Activated naive CD4-positive, alpha-beta T cell treated with anti-CD3 and anti-CD28 coated beads for 36 hours (primary cell): ENCODE data around the gene SRRM4. TPM values are rescaled to one million over a fixed set of nuclear protein-coding genes. Genes with fewer than 3 reads are reported as not detected.
"Not testable (repeated sequence)": the region's sequence is repeated elsewhere in the genome, so short reads cannot be mapped to it uniquely, and the experiment has no call there.

Source experiments
- CTCF ChIA-PET: fragments of 350-600 bp; sonication (Branson Sonifier 250); formaldehyde crosslinking; loops from one replicate; lab custom pipeline; 2021; ENCODE audit warnings: antibody characterized with exemption; lab: Charles Lee
- DNase-seq: peaks from one replicate; pipeline ENCODE4 v3.0.0-alpha.2; 2020
- H3K27ac Mint-ChIP-seq: one replicate; pipeline ENCODE4 v1.8.0; 2021; ENCODE audit warnings: mild to moderate bottlenecking, mixed read lengths
- H3K27me3 Mint-ChIP-seq: one replicate; pipeline ENCODE4 v1.8.0; 2021; ENCODE audit warnings: low read depth, mixed read lengths
- H3K36me3 Mint-ChIP-seq: one replicate; pipeline ENCODE4 v1.8.0; 2021; ENCODE audit warnings: low read depth, mixed read lengths
- H3K4me1 Mint-ChIP-seq: one replicate; pipeline ENCODE4 v1.8.0; 2021; ENCODE audit warnings: low read depth, mixed read lengths
- H3K4me3 Mint-ChIP-seq: one replicate; pipeline ENCODE4 v1.8.0; 2021; ENCODE audit warnings: mild to moderate bottlenecking, moderate library complexity, mixed read lengths
- H3K9me3 Mint-ChIP-seq: one replicate; pipeline ENCODE4 v1.8.0; 2021; ENCODE audit warnings: mixed read lengths
- intact Hi-C: fragments of 100-400 bp; cut with micrococcal nuclease; formaldehyde crosslinking; loops from one replicate; pipeline ENCODE4 v1.15.1; 2023
- total RNA-seq, 2 experiments: library from RNA; stranded (reverse); gene quantifications; one replicate each; pipeline ENCODE4 v1.2.3, GENCODE V29; 2021

Gene SRRM4
- total RNA-seq, 2 experiments from 2014 or later, result not detected

DNA sequence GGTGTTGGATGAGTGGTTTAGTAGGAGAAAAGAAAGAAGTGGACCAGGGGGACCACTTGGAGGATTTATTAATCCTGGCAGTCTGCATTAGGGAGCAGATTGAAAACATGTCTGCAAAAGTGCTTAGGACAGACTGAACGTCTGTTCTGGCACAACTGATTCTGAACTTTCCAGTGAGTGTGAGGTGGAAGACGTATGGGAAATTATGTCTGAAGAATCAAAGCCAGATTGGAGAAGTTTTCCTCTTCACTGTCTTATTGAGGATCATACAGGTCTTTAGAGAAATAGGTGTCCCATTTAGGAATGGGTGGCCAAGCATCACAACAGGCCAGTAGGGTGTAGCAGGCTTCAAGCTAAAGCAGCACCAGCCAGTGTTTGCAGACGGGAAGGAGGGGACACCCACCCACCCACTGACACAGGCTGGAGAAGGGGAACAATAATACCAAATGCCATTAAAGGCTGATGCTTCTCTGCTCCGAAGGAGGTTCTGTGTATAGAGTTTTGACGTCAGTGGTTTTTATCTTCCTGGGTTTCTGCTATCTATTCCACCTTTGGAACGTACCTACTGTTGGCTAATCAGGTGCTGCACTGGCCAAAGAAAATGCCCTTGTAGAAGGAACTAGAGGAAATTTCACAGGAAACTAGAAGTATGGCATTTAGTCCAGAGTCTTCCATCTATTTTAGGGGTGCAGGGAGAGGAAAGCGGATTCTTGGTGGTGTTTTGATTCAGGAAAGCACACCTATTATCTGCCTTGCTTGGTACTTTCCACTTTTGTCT lies 1.8 kb downstream of the SRRM4 start:
- peaks cover 4% of the 10 kb centered on the region for H3K9me3 Mint-ChIP-seq
- CTCF ChIA-PET, result no interaction called here
- no peak overlapping the region for H3K27ac Mint-ChIP-seq
- intact Hi-C loops, result no loop called here
- H3K4me3 Mint-ChIP-seq, result no peak overlapping the region
- peaks cover 40% of the 10 kb centered on the region for H3K27me3 Mint-ChIP-seq
- no peak for DNase-seq
- no peaks in the 10 kb centered on the region for H3K36me3 Mint-ChIP-seq
- no peaks in the 10 kb centered on the region for H3K4me1 Mint-ChIP-seq

DNA sequence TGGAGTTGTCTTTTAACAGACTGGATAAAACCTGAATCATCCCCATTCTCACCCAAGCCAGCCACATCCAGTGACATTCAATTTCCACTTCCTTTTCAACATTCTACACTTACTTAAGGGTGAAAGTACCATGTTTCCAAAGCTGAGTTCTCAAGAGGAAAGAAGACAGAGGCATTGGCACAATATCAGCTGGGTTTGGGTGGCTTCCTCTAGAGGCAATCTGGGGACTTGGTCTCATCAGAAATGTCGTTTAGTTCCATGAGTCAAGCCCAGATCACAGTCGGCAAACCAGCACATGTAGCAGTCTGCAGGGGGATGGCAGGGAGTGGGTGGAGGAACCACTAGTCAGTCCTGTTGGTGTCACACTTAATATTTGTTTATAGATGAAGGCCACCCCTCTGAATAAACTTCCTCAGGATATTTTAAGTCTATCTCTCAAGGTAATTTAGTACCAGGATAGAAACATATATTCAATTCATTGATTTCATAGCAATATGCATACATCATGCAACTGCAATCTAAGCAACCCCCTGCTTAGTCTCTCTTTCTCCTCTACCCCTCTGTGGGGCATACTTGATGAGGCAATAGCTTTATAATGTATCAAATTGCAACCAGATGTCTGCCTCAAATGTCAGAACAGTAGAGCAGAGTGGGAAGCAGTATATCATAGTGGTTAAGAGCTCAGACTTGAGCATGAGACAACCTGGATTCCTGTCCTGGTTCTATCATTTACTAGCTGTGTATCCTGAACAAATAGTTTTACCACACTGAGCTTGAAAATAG lies 3.0 kb downstream of the SRRM4 start:
- H3K27me3 Mint-ChIP-seq, result peaks cover 32% of the 10 kb centered on the region

GRCh38 chr12:118986050-118986449 lies 4.7 kb downstream of the SRRM4 start:
- Mint-ChIP-seq H3K4me3 (no peak overlapping the region), H3K27me3 (peaks cover 21% of the 10 kb centered on the region), H3K9me3 (no peaks in the 10 kb centered on the region), H3K36me3 (no peaks in the 10 kb centered on the region), H3K4me1 (no peaks in the 10 kb centered on the region), H3K27ac (no peak overlapping the region)
- DNase-seq, result no peak
- intact Hi-C loops, result no loop called here
- CTCF ChIA-PET, result no interaction called here

More for the DNA sequence above, 3.0 kb downstream of the SRRM4 start:
- CTCF ChIA-PET, result no interaction called here
- Mint-ChIP-seq H3K27ac (no peak overlapping the region), H3K36me3 (no peaks in the 10 kb centered on the region), H3K4me1 (no peaks in the 10 kb centered on the region), H3K9me3 (no peaks in the 10 kb centered on the region), H3K4me3 (no peak overlapping the region)
- intact Hi-C loops, result no loop called here
- DNase-seq, result no peak

- CTCF ChIA-PET, result no interaction called here
- H3K4me3 Mint-ChIP-seq, result no peak overlapping the region
- DNase-seq, result no peak
- no peaks in the 10 kb centered on the region for H3K36me3 Mint-ChIP-seq
- intact Hi-C loops, result no loop called here
- no peaks in the 10 kb centered on the region for H3K27me3 Mint-ChIP-seq
- H3K9me3 Mint-ChIP-seq, result no peaks in the 10 kb centered on the region
- H3K27ac Mint-ChIP-seq, result no peak overlapping the region
- no peaks in the 10 kb centered on the region for H3K4me1 Mint-ChIP-seq
Observed at GRCh38 chr12:118999107-118999506, 17.8 kb downstream of the SRRM4 start.

DNA sequence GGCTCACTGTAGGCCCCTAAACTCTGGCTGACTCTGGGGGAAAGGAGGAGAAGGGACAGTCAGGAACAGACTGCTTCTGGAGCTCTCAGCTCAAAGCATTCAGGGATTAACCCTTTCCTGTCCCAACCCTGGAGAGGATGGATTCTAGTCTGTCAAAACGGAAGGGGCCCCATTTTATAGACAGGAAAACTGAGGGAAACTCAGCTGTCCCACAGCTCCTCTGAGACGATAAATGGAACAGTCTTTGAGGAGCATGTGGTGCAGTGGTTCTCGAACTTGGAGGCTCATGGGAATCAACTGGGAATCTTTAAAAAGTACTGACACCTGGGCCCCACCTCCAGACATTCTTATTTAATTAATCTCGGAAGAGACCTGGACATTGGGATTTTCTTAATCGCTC lies 23.7 kb downstream of the SRRM4 start:
- intact Hi-C loops, result no loop called here
- CTCF ChIA-PET, result interaction anchor here (1.3 kb wide), 1 partner anchor 31 kb away, joined by 4 read pairs; no protein-coding TSS in a partner anchor
- no peaks in the 10 kb centered on the region for H3K9me3 Mint-ChIP-seq
- no peaks in the 10 kb centered on the region for H3K36me3 Mint-ChIP-seq
- H3K4me3 Mint-ChIP-seq, result no peak overlapping the region
- no peak for DNase-seq
- no peak overlapping the region for H3K27ac Mint-ChIP-seq
- H3K27me3 Mint-ChIP-seq, result peaks cover 13% of the 10 kb centered on the region
- H3K4me1 Mint-ChIP-seq, result no peaks in the 10 kb centered on the region

DNA sequence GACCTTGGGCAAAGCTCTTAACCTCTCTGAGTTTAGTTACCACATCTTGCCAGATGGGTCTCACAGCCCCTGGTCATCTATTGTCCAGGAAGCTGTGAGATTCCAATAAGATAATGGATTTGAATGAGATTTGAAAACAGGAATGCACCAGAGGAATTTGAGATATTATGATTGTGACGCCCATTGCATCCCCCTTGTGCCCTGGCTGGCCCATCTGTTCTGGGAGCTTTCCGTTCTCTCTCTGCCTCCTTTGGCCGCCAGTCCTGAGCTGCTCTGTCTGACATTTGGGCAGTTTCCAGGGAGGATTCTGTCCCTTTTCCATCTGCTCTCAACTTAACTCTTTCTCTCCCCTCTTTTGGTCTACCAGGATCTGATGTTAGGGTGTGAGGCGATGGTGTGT lies 24.6 kb downstream of the SRRM4 start:
- no peak for DNase-seq

GRCh38 chr12:119006746-119007145 lies 25.4 kb downstream of the SRRM4 start:
- H3K36me3 Mint-ChIP-seq, result no peaks in the 10 kb centered on the region
- no peak for DNase-seq
- no peaks in the 10 kb centered on the region for H3K4me1 Mint-ChIP-seq
- no peak overlapping the region for H3K4me3 Mint-ChIP-seq
- H3K27ac Mint-ChIP-seq, result no peak overlapping the region
- H3K9me3 Mint-ChIP-seq, result no peaks in the 10 kb centered on the region
- CTCF ChIA-PET, result no interaction called here
- peaks cover 13% of the 10 kb centered on the region for H3K27me3 Mint-ChIP-seq
- intact Hi-C loops, result no loop called here

More for the DNA sequence above, 24.6 kb downstream of the SRRM4 start:
- intact Hi-C loops, result no loop called here
- no peaks in the 10 kb centered on the region for H3K4me1 Mint-ChIP-seq
- H3K9me3 Mint-ChIP-seq, result no peaks in the 10 kb centered on the region
- no peaks in the 10 kb centered on the region for H3K36me3 Mint-ChIP-seq
- CTCF ChIA-PET, result no interaction called here
- no peak overlapping the region for H3K4me3 Mint-ChIP-seq
- peaks cover 13% of the 10 kb centered on the region for H3K27me3 Mint-ChIP-seq
- H3K27ac Mint-ChIP-seq, result no peak overlapping the region

DNA sequence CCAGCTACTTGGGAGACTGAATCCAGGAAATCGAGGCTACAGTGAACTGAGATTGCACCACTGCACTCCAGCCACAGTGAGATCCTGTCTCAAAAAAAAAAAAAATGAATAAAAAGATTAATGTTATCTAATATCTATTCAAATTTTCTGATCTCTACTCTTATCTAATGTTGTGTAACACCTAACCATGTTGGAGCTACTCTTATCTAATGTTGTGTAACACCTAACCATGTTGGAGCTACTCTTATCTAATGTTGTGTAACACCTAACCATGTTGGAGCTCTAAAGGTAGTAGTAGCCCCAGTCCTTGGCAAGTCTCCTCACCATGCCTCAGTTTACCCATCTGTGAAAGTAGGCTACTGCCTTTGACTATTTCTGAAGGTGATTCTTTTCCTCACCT lies 26.9 kb downstream of the SRRM4 start:
- H3K36me3 Mint-ChIP-seq, H3K4me1 Mint-ChIP-seq, intact Hi-C loops, H3K9me3 Mint-ChIP-seq, H3K27ac Mint-ChIP-seq, DNase-seq, H3K4me3 Mint-ChIP-seq, CTCF ChIA-PET: not testable (repeated sequence)
- peaks cover 13% of the 10 kb centered on the region for H3K27me3 Mint-ChIP-seq

DNA sequence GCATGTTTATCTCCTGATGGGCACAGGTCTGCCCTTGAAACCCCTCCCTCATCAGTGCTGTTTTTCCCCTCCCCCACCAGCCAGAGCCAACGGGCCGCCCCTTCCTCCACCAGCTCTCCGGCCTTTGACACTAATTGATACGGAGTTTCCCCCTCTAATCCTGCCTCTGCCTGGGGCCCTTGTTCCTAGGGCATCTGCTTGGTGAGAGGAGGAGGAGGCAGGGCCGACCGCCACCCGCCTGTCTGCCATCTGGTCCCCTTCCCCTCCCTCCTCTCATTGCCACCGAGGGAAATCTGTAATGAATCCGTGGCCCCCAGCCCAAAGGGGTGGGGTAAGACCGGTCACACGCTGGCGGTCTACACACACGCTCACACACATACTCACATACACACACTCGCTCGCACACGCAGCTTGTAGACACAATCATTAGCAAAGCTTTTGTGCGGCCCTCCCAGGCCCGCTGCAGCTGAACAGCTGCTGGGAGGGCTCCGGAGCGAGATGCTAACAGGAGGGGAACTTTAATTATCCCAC lies 27.4 kb downstream of the SRRM4 start:
- Mint-ChIP-seq H3K36me3 (no peaks in the 10 kb centered on the region), H3K4me3 (no peak overlapping the region), H3K9me3 (no peaks in the 10 kb centered on the region), H3K4me1 (no peaks in the 10 kb centered on the region), H3K27me3 (peaks cover 13% of the 10 kb centered on the region), H3K27ac (no peak overlapping the region)
- DNase-seq, result no peak
- CTCF ChIA-PET, result no interaction called here
- intact Hi-C loops, result no loop called here

GRCh38 chr12:119011231-119011630 lies 29.9 kb downstream of the SRRM4 start:
- Mint-ChIP-seq H3K4me1 (no peaks in the 10 kb centered on the region), H3K9me3 (no peaks in the 10 kb centered on the region), H3K36me3 (no peaks in the 10 kb centered on the region), H3K27me3 (peaks cover 7% of the 10 kb centered on the region), H3K27ac (no peak overlapping the region), H3K4me3 (no peak overlapping the region)
- CTCF ChIA-PET, result no interaction called here
- no peak for DNase-seq
- intact Hi-C loops, result no loop called here

DNA sequence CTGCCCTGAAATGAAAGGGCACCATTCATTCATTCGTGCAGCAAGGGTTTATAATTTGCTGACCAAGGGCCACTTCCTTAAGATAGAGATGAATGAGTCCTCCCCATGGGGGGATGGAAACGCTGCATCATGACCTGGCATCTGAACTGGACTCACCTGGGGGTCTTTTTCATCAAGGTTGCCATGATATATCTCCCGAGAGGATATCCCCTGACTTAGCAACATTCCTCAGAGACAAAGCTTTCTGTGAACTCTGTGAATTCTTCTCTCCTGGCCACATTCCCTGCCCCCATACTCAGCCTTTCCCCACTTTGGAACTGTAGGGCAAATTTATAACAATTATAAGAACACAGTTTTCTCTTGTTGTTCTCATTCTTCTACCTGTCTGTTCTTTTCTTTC lies 30.8 kb downstream of the SRRM4 start:
- no peaks in the 10 kb centered on the region for H3K36me3 Mint-ChIP-seq
- H3K27me3 Mint-ChIP-seq, result peaks cover 7% of the 10 kb centered on the region
- CTCF ChIA-PET, result no interaction called here
- intact Hi-C loops, result no loop called here
- no peaks in the 10 kb centered on the region for H3K4me1 Mint-ChIP-seq
- DNase-seq, result no peak
- H3K4me3 Mint-ChIP-seq, result no peak overlapping the region
- H3K9me3 Mint-ChIP-seq, result peaks cover under 1% of the 10 kb centered on the region
- H3K27ac Mint-ChIP-seq, result no peak overlapping the region

GRCh38 chr12:119013023-119013422 lies 31.7 kb downstream of the SRRM4 start:
- Mint-ChIP-seq H3K4me3 (no peak overlapping the region), H3K36me3 (no peaks in the 10 kb centered on the region), H3K27me3 (peaks cover 7% of the 10 kb centered on the region), H3K9me3 (peaks cover 3% of the 10 kb centered on the region), H3K27ac (no peak overlapping the region), H3K4me1 (no peaks in the 10 kb centered on the region)
- CTCF ChIA-PET, result no interaction called here
- intact Hi-C loops, result no loop called here
- DNase-seq, result no peak
